GM19324 (cell line): ENCODE results near the gene CAMSAP3.

Experiments used
- ATAC-seq: cut with Tn5 transposase; IDR thresholded peaks from one replicate; pipeline ENCODE4 v1.9.1; 2021; ENCODE audit warnings: mild to moderate bottlenecking, moderate library complexity; ENCODE audit not compliant: unreplicated experiment, low FRiP score

The CAMSAP3 gene

DNA sequence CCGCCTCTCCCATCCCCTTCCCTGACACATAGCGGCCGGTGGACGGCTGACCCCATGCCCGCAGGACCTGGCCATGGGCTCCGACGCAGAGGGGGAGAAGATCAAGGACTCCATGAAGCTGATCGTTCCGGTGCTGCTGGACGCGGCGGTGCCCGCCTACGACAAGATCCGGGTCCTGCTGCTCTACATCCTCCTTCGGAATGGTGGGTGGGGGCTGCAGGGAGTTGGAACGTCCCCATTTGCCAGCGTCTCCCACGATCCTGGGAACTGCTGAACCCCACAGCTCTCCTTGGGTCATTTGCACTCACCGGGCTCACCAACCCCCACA is 48.9 kb downstream of the CAMSAP3 start:
- ATAC-seq, result no peak

DNA sequence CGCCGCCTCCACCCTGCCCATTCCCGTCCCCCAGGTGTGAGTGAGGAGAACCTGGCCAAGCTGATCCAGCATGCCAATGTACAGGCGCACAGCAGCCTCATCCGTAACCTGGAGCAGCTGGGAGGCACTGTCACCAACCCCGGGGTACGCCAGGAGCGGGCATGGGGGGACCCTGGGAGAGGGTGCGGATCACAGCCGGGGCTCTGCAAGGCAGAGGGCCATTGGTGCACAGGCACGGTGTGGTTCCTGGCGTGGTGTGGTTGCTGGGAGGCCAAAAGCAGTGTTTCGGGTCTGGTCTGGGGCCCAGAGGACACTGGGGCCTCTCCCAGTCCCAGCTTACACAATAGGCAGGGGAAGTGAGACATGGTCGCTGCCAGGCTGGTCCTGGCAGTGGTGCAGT is 49.5 kb downstream of the CAMSAP3 start:
- no peak for ATAC-seq

DNA sequence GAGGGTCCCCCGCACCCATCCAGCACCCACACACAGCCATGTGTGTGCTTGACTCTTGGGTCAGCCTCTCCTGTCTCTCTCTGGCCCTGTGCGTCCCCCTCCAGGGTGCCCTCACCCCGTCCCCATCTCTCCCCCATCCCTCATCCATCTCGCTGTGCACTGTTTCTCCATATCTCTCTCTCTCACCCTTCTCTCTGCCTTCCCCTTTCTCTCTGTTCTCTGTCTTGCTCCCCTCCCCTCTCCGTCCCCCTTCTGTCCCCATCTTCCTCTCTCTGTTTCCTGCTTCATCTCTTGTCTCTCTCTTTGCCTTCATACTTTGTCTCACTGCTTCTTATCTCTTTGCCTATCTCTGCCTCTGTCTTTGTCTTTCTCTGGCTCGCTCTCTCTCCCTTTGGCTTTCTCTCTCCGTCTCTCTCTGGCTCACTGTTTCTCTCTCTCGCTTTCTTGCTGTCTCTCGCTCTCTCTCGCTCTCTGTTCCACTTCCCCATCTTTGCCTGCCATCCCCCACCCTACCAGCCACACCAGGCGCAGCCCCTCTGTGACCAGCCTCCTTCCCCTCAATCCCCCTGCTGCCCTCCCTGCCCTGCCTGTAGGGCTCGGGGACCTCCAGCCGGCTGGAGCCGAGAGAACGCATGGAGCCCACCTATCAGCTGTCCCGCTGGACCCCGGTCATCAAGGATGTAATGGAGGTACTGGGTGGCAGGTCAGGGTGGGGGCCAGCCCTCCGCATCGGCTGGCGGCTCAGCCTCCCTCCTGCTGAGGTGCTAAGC is 50.2 kb downstream of the CAMSAP3 start:
- ATAC-seq, result no peak

DNA sequence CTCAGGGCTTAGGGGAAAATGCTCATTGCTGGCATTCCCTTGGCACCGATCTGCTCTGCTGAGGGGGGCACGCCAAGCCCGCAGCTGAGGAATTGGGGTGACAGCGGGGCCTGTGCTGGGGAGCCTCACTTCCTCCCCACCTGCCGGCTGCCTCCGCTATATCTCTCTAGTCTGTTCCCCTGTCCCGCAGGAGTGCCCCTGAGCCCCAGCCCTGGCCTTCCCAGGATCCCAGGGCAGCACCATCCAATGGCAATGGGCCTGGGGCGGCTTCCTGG is 50.7 kb downstream of the CAMSAP3 start:
- no peak for ATAC-seq

DNA sequence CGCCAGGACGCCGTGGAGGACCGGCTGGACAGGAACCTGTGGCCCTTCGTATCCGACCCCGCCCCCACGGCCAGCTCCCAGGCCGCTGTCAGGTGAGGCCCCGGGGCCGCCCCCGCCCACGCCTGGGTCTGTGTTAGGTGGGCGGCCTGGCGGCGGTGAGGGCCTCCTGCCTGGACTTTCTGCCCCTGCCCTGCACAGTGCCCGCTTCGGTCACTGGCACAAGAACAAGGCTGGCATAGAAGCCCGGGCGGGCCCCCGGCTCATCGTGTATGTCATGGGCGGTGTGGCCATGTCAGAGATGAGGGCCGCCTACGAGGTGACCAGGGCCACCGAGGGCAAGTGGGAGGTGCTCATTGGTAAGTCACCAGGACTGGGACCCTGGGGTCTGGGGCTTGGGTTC is 51.5 kb downstream of the CAMSAP3 start:
- ATAC-seq, result no peak

DNA sequence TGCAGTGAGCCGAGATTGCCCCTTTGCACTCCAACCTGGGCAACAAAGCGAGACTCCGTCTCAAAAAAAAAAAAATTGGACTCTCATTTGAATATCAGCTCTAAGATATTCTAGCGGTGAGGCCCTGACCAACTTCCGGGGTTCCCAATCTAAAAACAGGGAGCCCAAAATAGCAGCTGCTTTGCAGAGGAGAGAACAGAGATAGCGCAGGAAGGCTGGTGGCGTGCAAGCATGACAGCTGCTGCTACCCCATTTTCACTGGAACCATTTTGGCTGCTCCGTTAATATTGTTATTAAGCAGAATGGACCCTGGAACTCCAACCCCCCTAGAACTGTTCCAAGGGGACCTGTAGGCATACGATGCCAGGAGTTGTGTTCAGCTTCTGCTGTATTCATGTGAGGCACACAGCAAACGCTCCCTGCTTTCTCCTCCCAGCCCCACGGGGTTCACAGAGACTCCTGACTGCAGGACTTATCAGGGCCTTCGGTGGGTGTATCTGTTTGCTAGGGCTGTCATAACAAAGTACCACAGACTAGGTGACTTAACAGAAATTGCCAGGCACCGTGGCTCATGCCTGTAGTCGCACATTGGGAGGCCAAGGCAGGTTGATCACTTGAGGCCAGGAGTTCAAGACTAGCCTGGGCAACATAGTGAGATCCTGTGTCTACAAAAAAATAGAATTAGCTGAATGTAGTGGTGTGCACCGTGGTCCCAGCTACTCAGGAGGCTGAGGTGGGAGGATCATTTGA is 52.8 kb downstream of the CAMSAP3 start:
- ATAC-seq, result no peak

DNA sequence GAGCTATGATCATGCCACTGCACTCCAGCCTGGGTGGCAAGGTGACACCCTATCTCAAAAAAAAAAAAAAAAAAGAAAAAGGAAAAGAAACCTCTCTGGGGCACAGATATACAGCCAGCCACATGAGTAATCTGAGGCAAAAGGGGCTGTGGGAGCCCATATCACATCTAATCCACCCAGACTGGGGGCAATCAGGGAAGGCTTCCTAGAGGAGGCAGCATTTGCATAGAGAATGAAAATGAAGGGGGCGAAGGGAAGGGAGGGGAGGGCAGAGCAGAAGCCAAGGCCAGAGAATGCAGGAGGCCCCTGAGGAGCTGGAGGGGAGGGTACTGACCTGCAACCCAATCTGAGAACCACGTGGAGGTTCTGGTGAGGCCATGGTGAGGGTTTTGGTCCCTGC is 54.5 kb downstream of the CAMSAP3 start:
- no peak for ATAC-seq

DNA sequence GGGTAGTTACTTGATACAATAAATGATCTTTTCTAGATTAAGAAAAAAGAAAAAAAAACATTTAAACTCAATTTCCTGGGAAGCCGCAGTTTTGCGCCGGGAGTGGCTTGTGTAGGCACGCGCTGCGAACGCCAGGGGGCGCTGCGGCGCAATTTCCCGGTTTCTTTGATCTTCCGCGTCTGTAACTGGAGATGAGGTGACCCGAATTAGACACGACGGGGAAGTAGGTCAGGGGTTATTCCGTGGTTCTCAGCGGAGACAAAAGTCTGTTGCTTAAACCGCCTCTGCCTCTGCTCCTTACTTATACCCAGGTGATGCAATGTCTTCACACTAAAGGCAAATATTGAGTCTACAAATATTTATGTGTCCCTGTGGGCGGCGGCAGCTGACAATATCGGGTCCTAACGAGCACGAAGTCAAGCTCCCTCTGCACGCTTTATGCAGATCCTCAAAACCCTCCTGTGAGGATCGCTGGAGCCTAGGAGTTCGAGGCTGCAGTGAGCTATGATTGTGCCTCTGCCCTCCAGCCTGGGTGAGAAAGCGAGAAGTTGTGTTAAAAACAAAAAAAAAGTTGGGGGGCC is 56.5 kb downstream of the CAMSAP3 start:
- peak; percentile 56 for ATAC-seq

DNA sequence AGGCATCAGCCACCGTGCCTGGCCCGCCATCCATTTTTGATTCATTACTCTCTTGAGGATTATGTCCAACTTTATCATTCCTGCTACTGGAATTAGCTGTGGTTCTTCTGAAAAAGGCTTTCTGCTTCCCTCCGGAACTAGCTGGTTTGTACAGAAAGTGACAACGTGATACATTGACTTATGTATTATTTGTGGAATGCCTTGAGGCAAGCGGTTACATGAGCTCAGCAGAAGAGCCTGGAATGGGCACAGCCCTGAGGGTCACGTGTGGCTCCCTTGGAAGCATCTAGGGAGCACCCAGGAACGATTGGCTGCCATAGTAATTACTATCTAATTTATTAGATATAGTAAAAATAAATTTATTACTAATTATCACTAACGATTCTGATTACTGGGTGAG is 58.7 kb downstream of the CAMSAP3 start:
- ATAC-seq, result no peak

DNA sequence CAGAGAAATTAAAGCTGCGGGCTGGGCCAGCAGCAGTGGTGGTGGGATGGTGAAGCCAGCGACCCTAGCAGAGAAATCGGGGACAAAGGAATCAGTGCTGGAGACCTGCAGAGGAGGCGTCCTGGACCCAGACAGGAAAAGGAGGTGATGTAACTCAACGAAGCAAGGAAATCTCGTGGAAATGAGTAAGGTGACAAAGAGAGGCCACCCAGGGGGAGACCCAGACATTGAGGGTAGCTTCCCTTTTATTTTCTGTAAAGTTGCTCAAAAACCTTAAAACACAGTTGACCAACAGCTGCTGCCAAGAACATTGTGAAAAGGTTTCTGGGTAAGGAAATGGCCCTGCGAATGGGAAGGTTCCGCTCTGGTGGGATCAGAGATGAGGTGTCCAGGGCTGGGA is 59.9 kb downstream of the CAMSAP3 start:
- ATAC-seq, result no peak

DNA sequence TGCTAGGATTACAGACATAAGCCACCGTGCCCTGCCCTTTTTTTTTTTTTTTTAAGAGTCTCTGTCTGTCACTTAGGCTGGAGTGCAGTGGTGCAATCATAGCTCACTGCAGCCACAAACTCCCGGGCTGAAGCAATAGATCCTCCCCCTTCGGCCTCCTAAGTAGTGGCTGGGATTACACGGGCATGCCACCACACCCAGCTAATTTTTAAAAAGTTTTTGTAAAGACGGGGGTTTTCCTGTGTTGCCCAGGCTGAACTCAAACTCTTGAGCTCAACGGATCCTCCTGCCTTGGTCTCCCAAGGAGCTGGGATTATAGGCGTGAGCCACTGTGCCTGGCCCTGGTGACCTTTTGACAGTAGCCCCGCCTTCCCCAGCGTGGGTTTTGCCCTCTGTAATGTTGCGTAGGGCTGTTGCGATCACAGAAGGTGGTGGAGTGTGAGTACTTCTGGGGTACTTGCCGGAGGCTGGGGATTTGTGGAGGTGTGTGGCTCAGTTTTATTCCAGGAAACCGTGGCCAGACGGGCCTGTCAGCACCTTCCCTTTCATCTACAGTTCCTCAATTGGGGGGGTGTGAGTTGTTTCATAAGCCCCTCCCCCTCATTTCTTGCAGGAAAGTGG is 61.6 kb downstream of the CAMSAP3 start:
- ATAC-seq, result no peak

DNA sequence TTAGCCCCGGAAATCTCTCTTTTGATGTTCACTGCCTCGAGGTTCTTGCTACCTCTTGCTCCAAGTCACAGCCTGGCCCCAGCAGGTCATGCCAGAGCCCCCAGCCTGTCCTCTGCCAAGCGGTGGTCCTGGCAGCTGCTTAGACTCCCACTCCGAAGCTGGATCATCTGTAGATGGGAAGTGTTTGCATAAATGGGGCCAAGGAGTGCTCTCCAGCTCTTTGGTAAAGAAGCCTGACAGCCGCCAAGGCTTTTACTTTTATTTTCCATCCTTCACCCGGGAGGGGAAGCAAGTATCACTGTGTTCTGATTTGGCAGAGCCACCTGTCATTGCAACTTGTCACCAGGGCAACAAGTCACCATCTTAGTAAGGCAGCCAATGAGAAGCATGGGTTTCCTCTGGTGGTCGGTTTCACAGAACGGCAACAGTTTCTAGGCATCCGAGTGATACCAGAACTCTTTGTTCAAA is 62.6 kb downstream of the CAMSAP3 start:
- no peak for ATAC-seq

DNA sequence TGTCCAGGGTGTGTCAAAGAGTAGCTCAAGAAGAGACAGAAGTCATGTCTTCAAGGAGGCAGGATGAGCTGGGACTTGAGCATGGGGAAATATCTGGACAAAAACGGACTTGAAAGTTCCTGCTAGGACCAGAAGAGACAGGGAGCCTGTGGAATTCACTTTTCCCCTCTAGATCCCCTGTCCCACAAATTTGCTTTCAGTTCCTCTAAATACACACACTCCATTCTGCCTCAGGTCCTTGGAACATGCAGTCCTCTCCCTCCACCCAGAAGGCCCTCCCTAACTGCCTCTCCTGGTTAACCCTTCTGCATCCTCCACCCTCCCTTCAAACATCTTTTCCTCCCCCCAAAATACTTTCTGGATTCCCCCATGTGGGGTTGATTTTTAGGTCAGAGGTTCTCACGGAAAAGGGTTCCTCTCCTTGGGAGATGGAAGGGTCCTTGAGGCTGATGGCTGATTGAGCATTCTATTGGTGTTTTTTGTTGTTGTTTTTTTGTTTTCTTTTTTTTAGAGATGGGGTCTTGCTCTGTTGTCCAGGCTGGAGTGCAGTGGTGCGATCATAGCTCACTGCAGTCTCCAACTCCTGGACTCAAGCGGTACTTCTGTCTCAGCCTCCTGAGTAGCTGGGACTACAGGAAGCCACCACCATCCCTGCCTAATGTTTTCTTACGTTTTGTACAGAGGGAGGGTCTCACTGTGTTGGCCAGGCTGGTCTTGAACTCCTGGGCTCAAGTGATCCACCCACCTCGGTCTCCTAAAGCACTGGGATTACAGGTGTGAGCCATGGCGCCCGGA is 66.3 kb downstream of the CAMSAP3 start:
- no peak for ATAC-seq

DNA sequence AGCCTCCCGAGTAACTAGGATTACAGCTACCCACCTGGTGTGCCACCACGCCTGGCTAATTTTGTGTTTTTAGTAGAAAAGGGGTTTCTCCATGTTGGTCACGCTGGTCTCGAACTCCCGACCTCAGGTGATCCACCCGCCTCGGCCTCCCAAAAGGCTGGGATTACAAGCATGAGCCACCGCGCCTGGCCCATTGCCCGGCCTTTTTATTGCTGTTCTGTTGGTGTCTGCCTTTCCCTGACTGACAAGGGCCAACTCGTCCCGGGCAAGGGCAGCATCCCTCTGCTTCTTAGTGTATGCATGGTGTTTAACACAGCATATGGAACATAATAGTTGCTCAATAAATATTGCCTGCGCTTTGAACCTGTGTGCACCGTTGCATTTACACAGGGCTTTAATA is 67.0 kb downstream of the CAMSAP3 start:
- ATAC-seq, result no peak

DNA sequence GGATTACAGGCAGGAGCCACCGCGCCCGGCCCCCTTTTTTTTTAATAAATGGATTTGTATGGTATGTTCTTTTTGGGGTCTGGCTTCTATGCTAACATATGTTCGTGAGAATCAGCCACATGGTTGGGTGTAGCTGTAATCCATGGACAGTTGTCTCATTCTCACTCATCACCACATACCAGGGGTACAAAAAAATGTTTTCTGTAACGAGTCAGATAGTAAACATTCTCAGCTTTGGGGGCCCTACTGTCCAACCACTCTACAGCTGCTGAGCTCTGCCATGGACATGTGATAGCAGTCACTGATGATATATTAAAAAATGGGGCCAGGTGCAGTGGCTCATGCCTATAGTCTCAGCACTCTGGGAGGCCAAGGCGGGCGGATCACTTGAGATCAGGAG is 68.0 kb downstream of the CAMSAP3 start:
- ATAC-seq, result no peak

DNA sequence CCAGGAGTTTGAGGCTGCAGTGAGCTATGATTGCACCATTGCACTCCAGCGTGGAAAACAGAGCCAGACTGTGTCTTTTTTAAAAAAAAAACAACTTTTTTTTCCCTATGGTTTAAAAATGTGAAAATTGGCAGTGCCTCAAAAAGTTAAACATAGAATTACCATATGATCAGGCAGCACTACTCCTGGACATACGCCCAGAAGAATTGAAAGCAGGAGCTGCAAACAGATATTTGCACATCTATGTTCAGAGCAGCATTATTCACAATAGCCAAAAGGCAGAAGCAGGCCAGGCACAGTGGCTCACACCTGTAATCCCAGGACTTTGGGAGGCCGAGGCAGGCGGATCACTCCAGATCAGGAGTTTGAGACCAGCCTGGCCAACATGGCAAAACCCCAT is 69.4 kb downstream of the CAMSAP3 start:
- no peak for ATAC-seq
